Astrocyte (in vitro differentiated cells and primary cell): ENCODE results near the gene HPGDS. TPM values are rescaled to one million over a fixed set of nuclear protein-coding genes. Genes with fewer than 3 reads are reported as not detected.
A peak's percentile ranks its signal among the peaks of the same experiment; 100 is the strongest.

Experiments used
- DNase-seq: peaks from one replicate; pipeline ENCODE4 v3.0.0-alpha.2; 2010; ENCODE audit warnings: low read depth
- FAIRE-seq: peaks from 2 replicates; lab custom pipeline; 2011; peaks lifted over from hg19 to GRCh38; lab: Jason Lieb, UNC
- H2AFZ ChIP-seq: 2 replicates; pipeline ENCODE4 v1.6.0; 2012; ENCODE audit warnings: low read depth, low read length, inconsistent platforms
- H3K27ac ChIP-seq: 2 replicates; pipeline ENCODE4 v1.5.1; 2011; ENCODE audit warnings: low read depth, low read length, inconsistent platforms
- H3K27me3 ChIP-seq: 2 replicates; pipeline ENCODE4 v1.6.0; 2011; ENCODE audit warnings: low read length, inconsistent platforms; ENCODE audit not compliant: insufficient read depth
- H3K36me3 ChIP-seq: 2 replicates; pipeline ENCODE4 v1.5.1; 2011; ENCODE audit warnings: low read length, inconsistent platforms; ENCODE audit not compliant: insufficient read depth
- H3K4me1 ChIP-seq: 2 replicates; pipeline ENCODE4 v1.5.1; 2011; ENCODE audit warnings: low read length, inconsistent platforms; ENCODE audit not compliant: insufficient read depth
- H3K4me2 ChIP-seq: 2 replicates; pipeline ENCODE4 v1.6.0; 2012; ENCODE audit warnings: low read length, inconsistent platforms
- H3K4me3 ChIP-seq: 2 replicates; pipeline ENCODE4 v1.5.1; 2011; ENCODE audit warnings: low read depth, mild to moderate bottlenecking, low read length, inconsistent platforms; ENCODE audit not compliant: insufficient read depth
- H3K79me2 ChIP-seq: 2 replicates; pipeline ENCODE4 v1.6.0; 2012; ENCODE audit warnings: mild to moderate bottlenecking, low read length, inconsistent platforms; ENCODE audit not compliant: insufficient read depth
- H3K9ac ChIP-seq: 2 replicates; pipeline ENCODE4 v1.6.0; 2012; ENCODE audit warnings: mild to moderate bottlenecking, low read length, inconsistent platforms
- H3K9me3 ChIP-seq: 2 replicates; pipeline ENCODE4 v1.5.1; 2012; ENCODE audit warnings: low read depth, mild to moderate bottlenecking, low read length, inconsistent platforms; ENCODE audit not compliant: insufficient read depth
- H4K20me1 ChIP-seq: 2 replicates; pipeline ENCODE4 v1.6.0; 2012; ENCODE audit warnings: low read length, inconsistent platforms; ENCODE audit not compliant: insufficient read depth
- H3K27ac Mint-ChIP-seq: one replicate; pipeline ENCODE4 v1.8.0; 2021; ENCODE audit warnings: mild to moderate bottlenecking, mixed read lengths; ENCODE audit not compliant: unreplicated experiment
- H3K27me3 Mint-ChIP-seq: one replicate; pipeline ENCODE4 v1.8.0; 2021; ENCODE audit warnings: low read depth, mixed read lengths; ENCODE audit not compliant: unreplicated experiment
- H3K36me3 Mint-ChIP-seq: one replicate; pipeline ENCODE4 v1.8.0; 2021; ENCODE audit warnings: low read depth, mixed read lengths; ENCODE audit not compliant: unreplicated experiment
- H3K4me1 Mint-ChIP-seq: one replicate; pipeline ENCODE4 v1.8.0; 2021; ENCODE audit warnings: low read depth, mixed read lengths; ENCODE audit not compliant: unreplicated experiment
- H3K4me3 Mint-ChIP-seq: one replicate; pipeline ENCODE4 v1.8.0; 2021; ENCODE audit warnings: mild to moderate bottlenecking, moderate library complexity, mixed read lengths; ENCODE audit not compliant: unreplicated experiment
- H3K9me3 Mint-ChIP-seq: one replicate; pipeline ENCODE4 v1.8.0; 2021; ENCODE audit warnings: mild to moderate bottlenecking, mixed read lengths; ENCODE audit not compliant: unreplicated experiment
- CTCF ChIP-seq: IDR thresholded peaks from 2 replicates; pipeline ENCODE4 v1.5.1; 2011; ENCODE audit warnings: low read depth, mild to moderate bottlenecking, inconsistent platforms, low read length, moderate library complexity; ENCODE audit not compliant: insufficient read depth
- EZH2 ChIP-seq: IDR thresholded peaks from 2 replicates; pipeline ENCODE4 v1.6.1; 2012; ENCODE audit warnings: mild to moderate bottlenecking, low read length, inconsistent platforms; ENCODE audit not compliant: insufficient read depth
- total RNA-seq: library from RNA; stranded (reverse); gene quantifications from 2 replicates; pipeline ENCODE4 v1.2.1, GENCODE V29; 2021

Gene HPGDS
- total RNA-seq, 1 donor from 2014 or later, result not detected

- DNase-seq, result no peak
- no peak overlapping the region for H2AFZ ChIP-seq
- H3K9me3 ChIP-seq, result no peaks in the 10 kb centered on the region
- no peak overlapping the region for H3K27ac ChIP-seq
- no peaks in the 10 kb centered on the region for H3K27me3 ChIP-seq
- H3K27me3 Mint-ChIP-seq, result no peaks in the 10 kb centered on the region
- TF ChIP-seq CTCF (no peak), EZH2 (no peak)
- peaks cover 21% of the 10 kb centered on the region for H3K36me3 ChIP-seq
- no peak for FAIRE-seq
- H3K9ac ChIP-seq, result no peak overlapping the region
- H3K36me3 Mint-ChIP-seq, result peaks cover 4% of the 10 kb centered on the region
- no peak overlapping the region for H3K4me2 ChIP-seq
- H3K4me1 Mint-ChIP-seq, result peaks cover 5% of the 10 kb centered on the region
- no peaks in the 10 kb centered on the region for H3K79me2 ChIP-seq
- H3K27ac Mint-ChIP-seq, result no peak overlapping the region
- H3K4me3 ChIP-seq, result no peak overlapping the region
- H3K4me1 ChIP-seq, result no peaks in the 10 kb centered on the region
- H4K20me1 ChIP-seq, result no peaks in the 10 kb centered on the region
- no peaks in the 10 kb centered on the region for H3K9me3 Mint-ChIP-seq
- no peak overlapping the region for H3K4me3 Mint-ChIP-seq
These were observed 80.2 kb downstream of the HPGDS start for GRCh38 chr4:94262163-94263016.

DNA sequence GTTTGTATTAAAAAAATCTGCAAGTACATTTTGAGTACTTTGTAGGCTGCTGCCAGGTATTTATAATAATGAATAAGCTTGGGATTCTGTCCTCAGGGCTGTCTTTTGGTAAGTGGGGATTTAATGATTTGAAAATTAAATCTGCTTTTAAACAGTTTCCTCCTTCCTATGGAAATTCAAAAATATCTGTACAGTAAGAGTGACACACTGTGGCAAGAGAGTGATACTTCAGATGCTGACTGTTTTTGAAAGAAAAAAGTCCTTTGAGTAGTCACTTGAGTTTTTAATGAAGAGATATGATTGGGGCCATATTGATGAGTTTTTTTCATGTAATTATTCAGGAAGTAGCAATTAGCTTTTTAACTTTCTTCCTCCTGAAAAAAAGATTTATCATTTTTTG is 85.8 kb downstream of the HPGDS start:
- Histone ChIP-seq H3K4me1 (no peaks in the 10 kb centered on the region), H3K9ac (no peak overlapping the region), H3K9me3 (no peaks in the 10 kb centered on the region), H4K20me1 (no peaks in the 10 kb centered on the region), H3K27ac (no peak overlapping the region), H3K27me3 (no peaks in the 10 kb centered on the region), H3K79me2 (no peaks in the 10 kb centered on the region), H2AFZ (no peak overlapping the region), H3K4me2 (no peak overlapping the region), H3K36me3 (peaks cover 7% of the 10 kb centered on the region), H3K4me3 (no peak overlapping the region)
- Mint-ChIP-seq H3K9me3 (no peaks in the 10 kb centered on the region), H3K36me3 (peaks cover 6% of the 10 kb centered on the region), H3K27ac (no peak overlapping the region), H3K4me3 (no peak overlapping the region), H3K4me1 (peaks cover 2% of the 10 kb centered on the region), H3K27me3 (no peaks in the 10 kb centered on the region)
- DNase-seq (no peak), FAIRE-seq (peak; percentile 32)
- TF ChIP-seq CTCF, result peak; percentile 7
- TF ChIP-seq EZH2, result no peak
